Stromal cell of bone marrow (primary cell): ENCODE data around the gene CTDSPL2.
A peak's percentile ranks its signal among the peaks of the same experiment; 100 is the strongest.
"Not testable (repeated sequence)": the region's sequence is repeated elsewhere in the genome, so short reads cannot be mapped to it uniquely, and the experiment has no call there.

ENCODE experiments used
- DNase-seq: peaks from one replicate; pipeline ENCODE4 v3.0.0-alpha.2; 2012; ENCODE audit warnings: low read depth

CTDSPL2 gene

GRCh38 chr15:44426975-44427755, at the start of gene CTDSPL2:
TSS of gene CTDSPL2 (plus strand) at chr15:44427629. CDS start at chr15:44459015, 31,386 bp downstream.
- DNase-seq = peak; percentile 99

- peak; percentile 4 for DNase-seq
These were observed 46.2 kb upstream of the CTDSPL2 start for GRCh38 chr15:44381236-44381635.

GRCh38 chr15:44385344-44385942, 42.0 kb upstream of the CTDSPL2 start:
- no peak for DNase-seq

- DNase-seq = no peak
These were observed 33.4 kb upstream of the CTDSPL2 start for GRCh38 chr15:44394062-44394461.

GRCh38 chr15:44394562-44394961, 32.9 kb upstream of the CTDSPL2 start:
- DNase-seq = no peak

GRCh38 chr15:44397869-44398268, 29.6 kb upstream of the CTDSPL2 start:
- no peak for DNase-seq

- no peak for DNase-seq
These were observed 13.4 kb upstream of the CTDSPL2 start for GRCh38 chr15:44414001-44414400.

GRCh38 chr15:44427756-44428724, 611 bp downstream of the CTDSPL2 start:
- DNase-seq = peak; percentile 25

GRCh38 chr15:44435893-44436667, 8.7 kb downstream of the CTDSPL2 start:
- DNase-seq = no peak

GRCh38 chr15:44438402-44438801, 11.0 kb downstream of the CTDSPL2 start:
- no peak for DNase-seq

GRCh38 chr15:44441095-44441501, 13.7 kb downstream of the CTDSPL2 start:
- no peak for DNase-seq

GRCh38 chr15:44443515-44443914, 16.1 kb downstream of the CTDSPL2 start:
- DNase-seq = no peak

GRCh38 chr15:44447772-44448376, 20.4 kb downstream of the CTDSPL2 start:
- DNase-seq = no peak

GRCh38 chr15:44450172-44450571, 22.7 kb downstream of the CTDSPL2 start:
- no peak for DNase-seq

GRCh38 chr15:44453578-44454283, 26.3 kb downstream of the CTDSPL2 start:
- DNase-seq = not testable (repeated sequence)

- DNase-seq = no peak
These were observed 31.0 kb downstream of the CTDSPL2 start for GRCh38 chr15:44458429-44458828.

- peak; percentile 16 for DNase-seq
These were observed 41.4 kb downstream of the CTDSPL2 start for GRCh38 chr15:44468709-44469385.

- no peak for DNase-seq
These were observed 44.5 kb downstream of the CTDSPL2 start for GRCh38 chr15:44471885-44472455.

GRCh38 chr15:44479343-44479742, 51.9 kb downstream of the CTDSPL2 start:
- DNase-seq = no peak

GRCh38 chr15:44482090-44482489, 54.7 kb downstream of the CTDSPL2 start:
- DNase-seq = no peak
